Nephron (organoid): ENCODE results near the gene ALDH7A1.
"Not testable (repeated sequence)": the region's sequence is repeated elsewhere in the genome, so short reads cannot be mapped to it uniquely, and the experiment has no call there.

Experiments
- H3K27ac Mint-ChIP-seq, 3 experiments: 2 replicates each; pipeline ENCODE4 v1.8.0; 2020; ENCODE audit warnings: mixed read lengths in 3 of 3, mild to moderate bottlenecking in 2 of 3, moderate library complexity in 1 of 3
- H3K27me3 Mint-ChIP-seq: 2 replicates; pipeline ENCODE4 v1.8.0; 2021; ENCODE audit warnings: low read depth, mild to moderate bottlenecking, moderate library complexity, mixed read lengths
- H3K36me3 Mint-ChIP-seq: 2 replicates; pipeline ENCODE4 v1.8.0; 2020; ENCODE audit warnings: low read depth, mixed read lengths
- H3K4me1 Mint-ChIP-seq: 2 replicates; pipeline ENCODE4 v1.8.0; 2020; ENCODE audit warnings: mixed read lengths
- H3K4me3 Mint-ChIP-seq, 3 experiments: 2 replicates each; pipeline ENCODE4 v1.8.0; 2020; ENCODE audit warnings: mild to moderate bottlenecking in 3 of 3, mixed read lengths in 3 of 3, moderate library complexity in 2 of 3
- H3K9me3 Mint-ChIP-seq: 2 replicates; pipeline ENCODE4 v1.8.0; 2020; ENCODE audit warnings: mixed read lengths
- TF ChIP-seq, protein P1 (sequence below), 3 experiments: fragments of 200-600 bp; sonication (generic); IDR thresholded peaks; one replicate each; pipeline ENCODE4 v1.5.0; 2021; ENCODE audit warnings: antibody characterized with exemption in 3 of 3; ENCODE audit not compliant: unreplicated experiment in 3 of 3

The ALDH7A1 gene

DNA sequence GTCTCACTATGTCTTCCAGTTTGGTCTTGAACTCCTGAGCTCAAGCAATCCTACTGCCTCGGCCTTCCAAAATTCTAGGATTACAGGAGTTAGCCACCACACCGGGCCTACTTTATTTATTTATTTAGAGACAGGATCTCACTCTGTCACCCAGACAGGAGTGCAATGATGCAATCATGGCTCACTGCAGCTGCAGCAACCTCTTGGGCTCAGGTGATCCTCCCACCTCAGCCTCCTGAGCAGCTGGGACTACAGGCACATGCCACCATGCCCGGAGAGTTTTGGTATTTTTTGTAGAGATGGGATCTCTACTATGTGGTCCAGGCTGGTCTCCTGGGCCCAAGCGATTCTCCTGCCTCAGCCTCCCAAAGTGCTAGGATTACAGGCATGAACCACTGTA, 38.5 kb upstream of the ALDH7A1 start:
- H3K36me3 Mint-ChIP-seq: no peaks in the 10 kb centered on the region
- no peaks in the 10 kb centered on the region for H3K9me3 Mint-ChIP-seq
- no peak overlapping the region for H3K27ac Mint-ChIP-seq
- H3K27me3 Mint-ChIP-seq: no peaks in the 10 kb centered on the region
- no peaks in the 10 kb centered on the region for H3K4me1 Mint-ChIP-seq
- TF ChIP-seq, protein P1, sequence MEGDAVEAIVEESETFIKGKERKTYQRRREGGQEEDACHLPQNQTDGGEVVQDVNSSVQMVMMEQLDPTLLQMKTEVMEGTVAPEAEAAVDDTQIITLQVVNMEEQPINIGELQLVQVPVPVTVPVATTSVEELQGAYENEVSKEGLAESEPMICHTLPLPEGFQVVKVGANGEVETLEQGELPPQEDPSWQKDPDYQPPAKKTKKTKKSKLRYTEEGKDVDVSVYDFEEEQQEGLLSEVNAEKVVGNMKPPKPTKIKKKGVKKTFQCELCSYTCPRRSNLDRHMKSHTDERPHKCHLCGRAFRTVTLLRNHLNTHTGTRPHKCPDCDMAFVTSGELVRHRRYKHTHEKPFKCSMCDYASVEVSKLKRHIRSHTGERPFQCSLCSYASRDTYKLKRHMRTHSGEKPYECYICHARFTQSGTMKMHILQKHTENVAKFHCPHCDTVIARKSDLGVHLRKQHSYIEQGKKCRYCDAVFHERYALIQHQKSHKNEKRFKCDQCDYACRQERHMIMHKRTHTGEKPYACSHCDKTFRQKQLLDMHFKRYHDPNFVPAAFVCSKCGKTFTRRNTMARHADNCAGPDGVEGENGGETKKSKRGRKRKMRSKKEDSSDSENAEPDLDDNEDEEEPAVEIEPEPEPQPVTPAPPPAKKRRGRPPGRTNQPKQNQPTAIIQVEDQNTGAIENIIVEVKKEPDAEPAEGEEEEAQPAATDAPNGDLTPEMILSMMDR (IDR thresholded peaks at IDR 0.05; ENCODE audit: unreplicated experiment in 3 of 3): no peak
- no peak overlapping the region for H3K4me3 Mint-ChIP-seq

DNA sequence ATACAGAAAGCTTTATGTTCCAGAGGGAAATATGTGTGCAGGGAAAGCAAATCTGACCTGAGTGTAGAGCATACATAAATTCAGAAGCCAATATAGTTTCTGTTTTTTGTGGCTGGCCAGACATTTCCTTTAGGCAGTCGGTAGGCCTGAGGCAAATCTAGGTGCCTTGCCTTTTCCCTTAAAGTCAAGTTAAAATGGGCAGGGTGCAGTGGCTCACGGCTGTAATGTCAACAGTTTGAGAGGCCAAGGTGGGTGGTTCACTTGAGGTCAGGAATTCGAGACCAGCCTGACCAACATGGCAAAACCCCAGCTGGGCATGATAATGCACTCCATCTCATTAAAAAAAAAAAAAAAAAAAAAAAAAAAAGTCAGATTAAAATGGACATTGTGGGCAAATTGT, 36.9 kb upstream of the ALDH7A1 start:
- Mint-ChIP-seq H3K4me3 (no peak overlapping the region), H3K9me3 (no peaks in the 10 kb centered on the region), H3K27ac (no peak overlapping the region), H3K27me3 (no peaks in the 10 kb centered on the region), H3K36me3 (no peaks in the 10 kb centered on the region), H3K4me1 (no peaks in the 10 kb centered on the region)
- TF ChIP-seq, protein P1 (IDR thresholded peaks at IDR 0.05; ENCODE audit: unreplicated experiment in 3 of 3): no peak

DNA sequence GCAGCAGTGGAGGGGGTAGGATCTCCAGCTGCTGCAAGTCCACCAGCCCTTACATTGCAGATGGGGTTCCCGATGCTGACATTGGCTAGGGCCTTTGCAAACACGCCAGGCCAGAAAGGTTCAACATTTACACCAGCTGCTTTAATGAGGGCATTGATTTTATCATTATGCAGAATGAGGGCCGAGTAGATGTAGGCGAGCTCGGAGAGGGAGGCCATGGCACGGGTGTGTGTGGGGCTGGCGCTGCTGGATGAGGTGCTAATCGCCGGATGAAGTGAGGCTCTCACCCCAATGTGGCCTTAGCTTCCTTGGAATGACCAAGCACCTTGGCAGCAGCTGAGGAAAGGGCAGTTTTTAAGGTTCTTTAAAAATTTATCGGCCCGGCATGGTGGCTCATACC, 33.1 kb upstream of the ALDH7A1 start:
- H3K4me1 Mint-ChIP-seq: no peaks in the 10 kb centered on the region
- TF ChIP-seq, protein P1 (IDR thresholded peaks at IDR 0.05; ENCODE audit: unreplicated experiment in 3 of 3): no peak
- no peak overlapping the region for H3K4me3 Mint-ChIP-seq
- H3K27ac Mint-ChIP-seq: no peak overlapping the region
- H3K27me3 Mint-ChIP-seq: no peaks in the 10 kb centered on the region
- peaks cover 26% of the 10 kb centered on the region for H3K36me3 Mint-ChIP-seq
- H3K9me3 Mint-ChIP-seq: no peaks in the 10 kb centered on the region

DNA sequence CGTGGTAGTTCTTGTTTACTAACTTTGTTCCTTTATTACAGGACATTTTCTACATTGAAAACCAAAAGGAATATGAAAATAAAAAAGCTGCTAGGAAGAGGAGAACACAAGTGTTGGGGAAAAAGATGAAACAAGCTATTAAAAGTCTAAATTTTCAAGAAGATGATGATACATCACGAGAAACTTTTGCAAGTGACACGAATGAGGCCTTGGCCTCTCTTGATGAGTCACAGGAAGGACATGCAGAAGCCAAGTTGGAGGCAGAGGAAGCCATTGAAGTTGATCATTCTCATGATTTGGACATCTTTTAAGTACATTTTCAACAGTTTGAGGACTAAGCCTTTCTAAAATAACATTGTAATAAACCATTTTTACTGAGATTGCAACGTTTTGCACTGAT, 29.5 kb upstream of the ALDH7A1 start:
- H3K4me3 Mint-ChIP-seq: no peak overlapping the region
- no peaks in the 10 kb centered on the region for H3K4me1 Mint-ChIP-seq
- TF ChIP-seq, protein P1 (IDR thresholded peaks at IDR 0.05; ENCODE audit: unreplicated experiment in 3 of 3): no peak
- peaks cover 35% of the 10 kb centered on the region for H3K36me3 Mint-ChIP-seq
- no peaks in the 10 kb centered on the region for H3K9me3 Mint-ChIP-seq
- no peak overlapping the region for H3K27ac Mint-ChIP-seq
- no peaks in the 10 kb centered on the region for H3K27me3 Mint-ChIP-seq

DNA sequence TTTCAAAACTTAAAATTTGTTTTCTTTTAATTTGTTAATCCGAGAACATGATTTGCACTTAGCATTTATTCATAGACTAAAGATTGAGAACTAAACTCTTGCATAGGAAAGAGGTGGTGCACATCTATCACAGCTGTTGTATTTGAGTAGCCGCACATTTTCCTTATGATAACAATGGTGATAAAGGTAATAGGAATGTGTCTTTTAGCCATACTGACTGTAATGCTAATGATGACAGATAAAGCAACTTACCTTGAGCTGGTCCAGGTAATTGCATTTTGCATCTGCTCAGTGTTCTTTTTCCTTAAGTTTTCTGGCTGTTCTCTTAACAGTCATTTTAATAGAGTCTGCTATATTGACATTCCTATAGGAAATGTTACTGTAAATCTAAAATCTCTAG, 24.8 kb upstream of the ALDH7A1 start:
- Mint-ChIP-seq H3K27ac (no peak overlapping the region), H3K36me3 (peaks cover 48% of the 10 kb centered on the region)
- TF ChIP-seq, protein P1 (IDR thresholded peaks at IDR 0.05; ENCODE audit: unreplicated experiment in 3 of 3): no peak

DNA sequence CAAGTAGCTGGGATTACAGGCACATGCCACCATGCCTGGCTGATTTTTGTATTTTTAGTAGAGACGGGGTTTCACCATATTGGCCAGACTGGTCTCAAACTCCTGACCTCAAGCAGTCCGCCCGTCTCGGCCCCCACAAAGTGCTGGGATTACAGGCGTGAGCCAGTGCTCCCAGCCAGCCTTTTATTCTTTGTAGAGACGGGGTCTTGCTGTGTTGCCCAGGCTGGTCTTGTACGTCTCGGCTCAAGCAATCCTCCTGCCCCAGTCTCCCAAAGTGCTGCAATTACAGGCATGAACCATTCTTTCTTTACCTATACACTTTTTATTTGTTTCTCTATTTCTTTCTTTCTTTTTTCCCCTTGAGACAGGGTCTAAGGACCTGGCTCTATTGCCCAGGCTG, 22.6 kb upstream of the ALDH7A1 start:
- H3K27ac Mint-ChIP-seq, H3K9me3 Mint-ChIP-seq, H3K27me3 Mint-ChIP-seq, H3K4me1 Mint-ChIP-seq, H3K4me3 Mint-ChIP-seq: not testable (repeated sequence)
- peaks cover 46% of the 10 kb centered on the region for H3K36me3 Mint-ChIP-seq

More for the DNA sequence above, 24.8 kb upstream of the ALDH7A1 start:
- no peaks in the 10 kb centered on the region for H3K27me3 Mint-ChIP-seq
- H3K4me3 Mint-ChIP-seq: no peak overlapping the region
- H3K4me1 Mint-ChIP-seq: peaks cover 4% of the 10 kb centered on the region
- no peaks in the 10 kb centered on the region for H3K9me3 Mint-ChIP-seq
